ENCODE data around the gene IFNA1.

IFNA1 gene

GRCh38 chr9:21481470-21482056, 41.3 kb downstream of the IFNA1 start:
- Histone ChIP-seq H3K36me3 (ENCODE audit: low read depth) (peaks cover 23% of the 10 kb centered on the region), H3K27ac (ENCODE audit: poor library complexity, severe bottlenecking) (no peak overlapping the region), H3K4me1 (ENCODE audit: insufficient read depth, poor library complexity, severe bottlenecking) (no peaks in the 10 kb centered on the region), H3K4me3 (ENCODE audit: severe bottlenecking) (no peak overlapping the region), H3K27me3 (ENCODE audit: insufficient read depth, poor library complexity, severe bottlenecking) (no peaks in the 10 kb centered on the region), H3K9me3 (ENCODE audit: severe bottlenecking) (no peaks in the 10 kb centered on the region)
- ATAC-seq (ENCODE audit: low read depth) (no peak), DNase-seq (ENCODE audit: low spot score) (no peak)
- no peak for TF ChIP-seq CTCF (IDR thresholded peaks at IDR 0.05; ENCODE audit: poor library complexity, severe bottlenecking)

- H3K36me3 ChIP-seq (ENCODE audit: low read depth) = peaks cover 17% of the 10 kb centered on the region
- no peak for ATAC-seq (ENCODE audit: low read depth)
- H3K4me1 ChIP-seq (ENCODE audit: insufficient read depth, poor library complexity, severe bottlenecking) = no peaks in the 10 kb centered on the region
- H3K4me3 ChIP-seq (ENCODE audit: severe bottlenecking) = no peak within 1 kb of the TSS
- no peak within 1 kb of the TSS for H3K27ac ChIP-seq (ENCODE audit: poor library complexity, severe bottlenecking)
- no peak for DNase-seq (ENCODE audit: low spot score)
- no peak for TF ChIP-seq CTCF (IDR thresholded peaks at IDR 0.05; ENCODE audit: poor library complexity, severe bottlenecking)
- H3K27me3 ChIP-seq (ENCODE audit: insufficient read depth, poor library complexity, severe bottlenecking) = no peaks in the 10 kb centered on the region
- H3K9me3 ChIP-seq (ENCODE audit: severe bottlenecking) = no peaks in the 10 kb centered on the region
Measured at GRCh38 chr9:21482213-21482612, 42.0 kb downstream of the IFNA1 start, which contains the start of gene IFNE. Gene IFNE, minus strand, starts transcription at chr9:21482313. Its CDS starts 619 bp downstream, at chr9:21481694.
